GM19238 (cell line): ENCODE data around the gene RAB3GAP1.
"Not testable (repeated sequence)": the region's sequence is repeated elsewhere in the genome, so short reads cannot be mapped to it uniquely, and the experiment has no call there.

Source experiments
- DNase-seq: peaks from one replicate; pipeline ENCODE4 v3.0.0; 2011; ENCODE audit warnings: low spot score; ENCODE audit not compliant: insufficient read length

The RAB3GAP1 gene

GRCh38 chr2:135052042-135052876 lies at the start of gene RAB3GAP1:
Gene RAB3GAP1 (plus strand): TSS chr2:135052292. CDS start chr2:135052308, 16 bp downstream.
- peak; percentile 82 for DNase-seq

GRCh38 chr2:135002836-135003235 lies 49.3 kb upstream of the RAB3GAP1 start:
- DNase-seq: no peak

GRCh38 chr2:135004005-135004746 lies 47.9 kb upstream of the RAB3GAP1 start:
- peak; percentile 64 for DNase-seq

- DNase-seq: no peak
Observed at GRCh38 chr2:135005753-135006152, 46.3 kb upstream of the RAB3GAP1 start.

GRCh38 chr2:135009339-135009738 lies 42.8 kb upstream of the RAB3GAP1 start:
- no peak for DNase-seq

- no peak for DNase-seq
Observed at GRCh38 chr2:135010200-135010942, 41.7 kb upstream of the RAB3GAP1 start.

GRCh38 chr2:135011633-135012032 lies 40.5 kb upstream of the RAB3GAP1 start:
- no peak for DNase-seq

- no peak for DNase-seq
Observed at GRCh38 chr2:135021618-135022017, 30.5 kb upstream of the RAB3GAP1 start.

GRCh38 chr2:135022952-135023880 lies 28.9 kb upstream of the RAB3GAP1 start:
- no peak for DNase-seq

- DNase-seq: no peak
Observed at GRCh38 chr2:135023886-135024485, 28.1 kb upstream of the RAB3GAP1 start.

GRCh38 chr2:135029481-135030134 lies 22.5 kb upstream of the RAB3GAP1 start:
- no peak for DNase-seq

- no peak for DNase-seq
Observed at GRCh38 chr2:135030826-135031225, 21.3 kb upstream of the RAB3GAP1 start.

GRCh38 chr2:135033216-135033615 lies 18.9 kb upstream of the RAB3GAP1 start:
- not testable (repeated sequence) for DNase-seq

GRCh38 chr2:135037831-135038230 lies 14.3 kb upstream of the RAB3GAP1 start:
- no peak for DNase-seq

- DNase-seq: no peak
Observed at GRCh38 chr2:135043345-135043744, 8.7 kb upstream of the RAB3GAP1 start.

GRCh38 chr2:135047300-135047699 lies 4.8 kb upstream of the RAB3GAP1 start, which contains the start of gene MAP3K19:
Gene MAP3K19 (minus strand): TSS chr2:135047447. CDS start chr2:135024647, 22,800 bp downstream.
- no peak for DNase-seq

GRCh38 chr2:135048122-135048521 lies 4.0 kb upstream of the RAB3GAP1 start:
- DNase-seq: no peak

- DNase-seq: no peak
Observed at GRCh38 chr2:135050132-135050531, 2.0 kb upstream of the RAB3GAP1 start.

GRCh38 chr2:135050684-135051083 lies 1.4 kb upstream of the RAB3GAP1 start:
- no peak for DNase-seq
